Fibroblast of lung (primary cell): ENCODE results near the gene CIC. TPM values are rescaled to one million over a fixed set of nuclear protein-coding genes. Genes with fewer than 3 reads are reported as not detected.
A peak's percentile ranks its signal among the peaks of the same experiment; 100 is the strongest.

Source experiments
- DNase-seq, 2 donors: peaks; one replicate each; pipeline versions ENCODE4 v3.0.0 to v3.0.0-alpha.2; 2010; ENCODE audit warnings: low read depth in 2 of 2
- H2AFZ ChIP-seq: 2 replicates; pipeline ENCODE4 v1.5.1; 2012; ENCODE audit warnings: low read length, control low read depth, inconsistent platforms
- H3K27ac ChIP-seq: 2 replicates; pipeline ENCODE4 v1.5.1; 2011; ENCODE audit warnings: low read length, control low read depth; ENCODE audit not compliant: insufficient read depth
- H3K27me3 ChIP-seq: 2 replicates; pipeline ENCODE4 v1.5.1; 2011; ENCODE audit warnings: mild to moderate bottlenecking, low read length; ENCODE audit not compliant: control insufficient read depth, insufficient read depth
- H3K36me3 ChIP-seq: 2 replicates; pipeline ENCODE4 v1.5.1; 2011; ENCODE audit warnings: low read length; ENCODE audit not compliant: control insufficient read depth, insufficient read depth
- H3K4me1 ChIP-seq: 2 replicates; pipeline ENCODE4 v1.5.1; 2011; ENCODE audit warnings: low read length; ENCODE audit not compliant: control insufficient read depth, insufficient read depth; ENCODE audit errors: extremely low read depth
- H3K4me2 ChIP-seq: 2 replicates; pipeline ENCODE4 v1.5.1; 2011; ENCODE audit warnings: low read length, control low read depth; ENCODE audit not compliant: insufficient read depth; ENCODE audit errors: extremely low read depth
- H3K4me3 ChIP-seq, 4 experiments: fragments of 200-600 bp in 1 of 4; sonication (generic) in 1 of 4; replicated peaks in 1 of 4; 2 replicates each; pipeline ENCODE4 v1.5.1; 2011 to 2016; ENCODE audit warnings: low read length in 4 of 4, low read depth in 3 of 4, mild to moderate bottlenecking in 3 of 4, control low read depth in 2 of 4, inconsistent platforms in 1 of 4, mixed read lengths in 1 of 4; ENCODE audit not compliant: insufficient read depth in 1 of 4; ENCODE audit errors: control extremely low read depth in 1 of 4
- H3K79me2 ChIP-seq: 2 replicates; pipeline ENCODE4 v1.5.1; 2012; ENCODE audit warnings: mild to moderate bottlenecking, low read length, inconsistent platforms; ENCODE audit not compliant: control insufficient read depth, insufficient read depth
- H3K9ac ChIP-seq: 2 replicates; pipeline ENCODE4 v1.5.1; 2011; ENCODE audit warnings: mild to moderate bottlenecking, low read length, control low read depth; ENCODE audit not compliant: insufficient read depth
- H3K9me3 ChIP-seq: 2 replicates; pipeline ENCODE4 v1.5.1; 2012; ENCODE audit warnings: low read depth, low read length; ENCODE audit not compliant: control insufficient read depth, insufficient read depth
- H4K20me1 ChIP-seq: 2 replicates; pipeline ENCODE4 v1.5.1; 2011; ENCODE audit warnings: low read length; ENCODE audit not compliant: control insufficient read depth, insufficient read depth; ENCODE audit errors: extremely low read depth
- CTCF ChIP-seq, 2 donors: IDR thresholded peaks in 1 of 2; conservative IDR thresholded peaks in 1 of 2; 1 replicate in 1 of 2; 2 replicates in 1 of 2; pipeline ENCODE4 v1.5.1; 2011 to 2012; ENCODE audit warnings: low read length in 2 of 2, control low read depth in 1 of 2, inconsistent platforms in 1 of 2, low read depth in 1 of 2, mild to moderate bottlenecking in 1 of 2
- EZH2 ChIP-seq: IDR thresholded peaks from 2 replicates; pipeline ENCODE4 v1.5.1; 2012; ENCODE audit warnings: low read length, control low read depth, mild to moderate bottlenecking; ENCODE audit errors: missing control alignments
- polyA plus RNA-seq, 2 donors: library from polyadenylated mRNA; depleted of rRNA in 1 of 2; stranded (reverse) in 1 of 2; unstranded in 1 of 2; fragments of >200 nt; gene quantifications; 2 replicates each; pipeline ENCODE4 v1.2.1, GENCODE V29; 2011 to 2012; ENCODE audit warnings: missing spikeins in 1 of 2
- total RNA-seq: library from RNA; depleted of rRNA; stranded (reverse); fragments of >200 nt; gene quantifications from 2 replicates; pipeline ENCODE4 v1.2.1, GENCODE V29; 2014

The CIC gene
- total and polyA plus RNA-seq, 2 donors (not counting 1 experiment from before 2014, with no cell fraction given), result 8.5 to 23.6 TPM

GRCh38 chr19:42285988-42286348 is 16.9 kb downstream of the CIC start:
- no peak for DNase-seq
- Histone ChIP-seq H3K9ac (no peak overlapping the region), H3K36me3 (peaks cover 33% of the 10 kb centered on the region), H3K79me2 (peaks cover 35% of the 10 kb centered on the region), H4K20me1 (no peaks in the 10 kb centered on the region), H3K9me3 (no peaks in the 10 kb centered on the region), H2AFZ (no peak overlapping the region), H3K27ac (peak overlapping the region; percentile 36), H3K4me2 (peak overlapping the region; percentile 99), H3K4me1 (peaks cover 39% of the 10 kb centered on the region), H3K4me3 (peak overlapping the region in 3 of 4 experiments; percentile 5 to 82 (median 80)), H3K27me3 (no peaks in the 10 kb centered on the region)
- no peak for TF ChIP-seq EZH2
- no peak for TF ChIP-seq CTCF (conservative IDR thresholded peaks at IDR 0.05 in 1 of 2, IDR thresholded peaks at IDR 0.05 in 1 of 2; ENCODE audit: low read depth in 1 of 2, low read length in 2 of 2)

GRCh38 chr19:42286349-42287016 is 17.4 kb downstream of the CIC start:
- Histone ChIP-seq H3K36me3 (peaks cover 36% of the 10 kb centered on the region), H3K9me3 (no peaks in the 10 kb centered on the region), H3K9ac (no peak overlapping the region), H3K4me2 (peak overlapping the region; percentile 99), H3K79me2 (peaks cover 32% of the 10 kb centered on the region), H2AFZ (no peak overlapping the region), H4K20me1 (no peaks in the 10 kb centered on the region), H3K27ac (peak overlapping the region; percentile 36), H3K4me3 (peak overlapping the region in 2 of 4 experiments; percentile 5 to 80), H3K27me3 (no peaks in the 10 kb centered on the region), H3K4me1 (peaks cover 35% of the 10 kb centered on the region)
- no peak for TF ChIP-seq CTCF (conservative IDR thresholded peaks at IDR 0.05 in 1 of 2, IDR thresholded peaks at IDR 0.05 in 1 of 2; ENCODE audit: low read depth in 1 of 2, low read length in 2 of 2)
- no peak for TF ChIP-seq EZH2
- peak; percentile 42 to 52 for DNase-seq

- H3K27me3 ChIP-seq, result no peaks in the 10 kb centered on the region
- H3K36me3 ChIP-seq, result peaks cover 43% of the 10 kb centered on the region
- no peak overlapping the region for H2AFZ ChIP-seq
- H3K4me1 ChIP-seq, result peaks cover 28% of the 10 kb centered on the region
- no peaks in the 10 kb centered on the region for H4K20me1 ChIP-seq
- H3K27ac ChIP-seq, result no peak overlapping the region
- TF ChIP-seq EZH2, result no peak
- TF ChIP-seq CTCF (conservative IDR thresholded peaks at IDR 0.05 in 1 of 2, IDR thresholded peaks at IDR 0.05 in 1 of 2; ENCODE audit: low read depth in 1 of 2, low read length in 2 of 2), result no peak
- H3K79me2 ChIP-seq, result peaks cover 27% of the 10 kb centered on the region
- no peak for DNase-seq
- H3K9ac ChIP-seq, result no peak overlapping the region
- H3K9me3 ChIP-seq, result no peaks in the 10 kb centered on the region
- H3K4me2 ChIP-seq, result no peak overlapping the region
- H3K4me3 ChIP-seq, result no peak overlapping the region
Observed at GRCh38 chr19:42287017-42287826, 18.2 kb downstream of the CIC start.
